GM12872 (cell line): ENCODE data around the gene PTDSS2.

Source experiments
- TF ChIP-seq, protein P1 (sequence below): IDR thresholded peaks from 3 replicates; pipeline ENCODE4 v1.5.1; 2011; ENCODE audit warnings: low read depth, mild to moderate bottlenecking, low read length, moderate library complexity; ENCODE audit not compliant: insufficient read depth

Gene PTDSS2

DNA sequence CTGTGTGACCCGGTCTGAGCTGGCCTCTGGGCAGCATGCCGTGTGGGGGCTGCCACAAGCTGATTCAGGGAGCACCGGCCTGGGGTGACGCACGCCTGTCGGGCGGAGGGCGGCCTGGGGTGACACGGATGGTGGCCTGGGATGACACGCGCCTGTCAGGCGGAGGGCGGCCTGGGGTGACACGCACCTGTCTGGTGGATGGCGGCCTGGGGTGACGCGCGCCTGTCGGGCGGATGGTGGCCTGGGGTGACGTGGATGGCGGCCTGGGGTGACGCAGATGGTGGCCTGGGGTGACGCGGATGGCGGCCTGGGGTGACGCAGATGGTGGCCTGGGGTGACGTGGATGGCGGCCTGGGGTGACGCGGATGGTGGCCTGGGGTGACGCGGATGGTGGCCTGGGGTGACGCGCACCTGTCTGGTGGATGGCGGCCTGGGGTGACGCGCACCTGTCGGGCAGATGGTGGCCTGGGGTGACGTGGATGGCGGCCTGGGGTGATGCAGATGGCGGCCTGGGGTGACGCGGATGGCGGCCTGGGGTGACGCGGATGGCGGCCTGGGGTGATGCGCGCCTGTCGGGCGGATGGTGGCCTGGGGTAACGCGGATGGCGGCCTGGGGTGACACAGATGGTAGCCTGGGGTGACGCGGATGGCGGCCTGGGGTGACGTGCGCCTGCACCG, 21.5 kb downstream of the PTDSS2 start:
- TF ChIP-seq, protein P1, sequence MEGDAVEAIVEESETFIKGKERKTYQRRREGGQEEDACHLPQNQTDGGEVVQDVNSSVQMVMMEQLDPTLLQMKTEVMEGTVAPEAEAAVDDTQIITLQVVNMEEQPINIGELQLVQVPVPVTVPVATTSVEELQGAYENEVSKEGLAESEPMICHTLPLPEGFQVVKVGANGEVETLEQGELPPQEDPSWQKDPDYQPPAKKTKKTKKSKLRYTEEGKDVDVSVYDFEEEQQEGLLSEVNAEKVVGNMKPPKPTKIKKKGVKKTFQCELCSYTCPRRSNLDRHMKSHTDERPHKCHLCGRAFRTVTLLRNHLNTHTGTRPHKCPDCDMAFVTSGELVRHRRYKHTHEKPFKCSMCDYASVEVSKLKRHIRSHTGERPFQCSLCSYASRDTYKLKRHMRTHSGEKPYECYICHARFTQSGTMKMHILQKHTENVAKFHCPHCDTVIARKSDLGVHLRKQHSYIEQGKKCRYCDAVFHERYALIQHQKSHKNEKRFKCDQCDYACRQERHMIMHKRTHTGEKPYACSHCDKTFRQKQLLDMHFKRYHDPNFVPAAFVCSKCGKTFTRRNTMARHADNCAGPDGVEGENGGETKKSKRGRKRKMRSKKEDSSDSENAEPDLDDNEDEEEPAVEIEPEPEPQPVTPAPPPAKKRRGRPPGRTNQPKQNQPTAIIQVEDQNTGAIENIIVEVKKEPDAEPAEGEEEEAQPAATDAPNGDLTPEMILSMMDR, result no peak

DNA sequence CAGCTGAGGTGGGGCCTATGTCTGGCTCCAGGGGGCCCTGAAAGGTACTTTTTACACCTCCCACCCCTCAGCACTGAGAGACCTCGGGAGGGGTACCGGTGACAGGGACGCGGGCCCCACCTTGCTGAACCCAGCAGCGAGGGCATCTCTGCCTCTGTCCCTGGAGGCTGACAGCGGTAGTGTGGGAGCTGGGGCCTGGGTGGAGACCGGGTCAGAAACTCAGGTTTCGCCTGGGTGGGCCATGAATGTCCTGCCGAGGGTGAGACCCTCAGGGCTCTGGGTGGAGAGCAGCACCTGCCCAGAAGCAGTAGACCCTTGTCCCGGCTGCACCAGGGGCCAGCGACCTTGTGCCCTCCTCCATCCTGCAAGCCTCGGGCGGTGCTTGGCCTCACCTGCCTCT, 22.2 kb downstream of the PTDSS2 start:
- TF ChIP-seq, protein P1, result no peak

DNA sequence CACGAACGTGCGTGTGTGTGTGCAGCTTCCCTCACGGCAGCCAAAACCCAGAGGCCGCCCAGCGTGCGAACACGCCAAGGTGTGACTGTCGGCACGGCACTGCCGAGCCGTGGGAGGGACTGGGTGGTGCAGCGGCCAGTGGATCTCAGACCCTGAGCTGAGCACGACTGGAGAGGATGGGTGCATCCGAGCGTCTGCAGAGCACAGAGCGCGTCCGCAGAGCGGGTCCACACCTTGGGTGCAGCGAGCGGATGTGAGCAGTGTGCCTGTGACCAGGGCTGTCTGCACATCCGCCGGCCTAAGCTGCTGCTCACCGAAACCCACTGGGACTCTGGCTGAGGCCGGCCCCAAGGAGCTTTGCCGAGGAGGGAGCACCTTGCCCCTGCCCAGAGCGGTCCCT, 22.7 kb downstream of the PTDSS2 start:
- TF ChIP-seq, protein P1, result no peak

DNA sequence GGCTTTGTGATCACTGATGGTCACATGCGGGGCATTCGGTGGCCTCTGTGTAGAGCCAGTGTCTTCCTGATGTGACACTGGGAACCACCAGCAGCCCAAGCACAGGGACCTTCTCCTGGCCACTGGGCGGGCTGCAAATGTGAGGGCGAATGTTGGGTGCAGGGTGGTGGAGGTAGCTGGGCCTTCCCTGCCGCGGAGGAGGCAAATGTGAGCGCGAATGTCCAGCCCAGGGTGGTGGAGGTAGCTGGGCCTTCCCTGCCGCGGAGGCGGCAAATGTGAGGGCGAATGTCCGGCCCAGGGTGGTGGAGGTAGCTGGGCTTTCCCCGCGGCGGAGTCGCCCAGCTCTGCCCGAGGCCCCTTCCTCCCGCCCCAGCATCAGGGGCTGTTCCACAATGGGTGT, 23.3 kb downstream of the PTDSS2 start:
- TF ChIP-seq, protein P1, result no peak

DNA sequence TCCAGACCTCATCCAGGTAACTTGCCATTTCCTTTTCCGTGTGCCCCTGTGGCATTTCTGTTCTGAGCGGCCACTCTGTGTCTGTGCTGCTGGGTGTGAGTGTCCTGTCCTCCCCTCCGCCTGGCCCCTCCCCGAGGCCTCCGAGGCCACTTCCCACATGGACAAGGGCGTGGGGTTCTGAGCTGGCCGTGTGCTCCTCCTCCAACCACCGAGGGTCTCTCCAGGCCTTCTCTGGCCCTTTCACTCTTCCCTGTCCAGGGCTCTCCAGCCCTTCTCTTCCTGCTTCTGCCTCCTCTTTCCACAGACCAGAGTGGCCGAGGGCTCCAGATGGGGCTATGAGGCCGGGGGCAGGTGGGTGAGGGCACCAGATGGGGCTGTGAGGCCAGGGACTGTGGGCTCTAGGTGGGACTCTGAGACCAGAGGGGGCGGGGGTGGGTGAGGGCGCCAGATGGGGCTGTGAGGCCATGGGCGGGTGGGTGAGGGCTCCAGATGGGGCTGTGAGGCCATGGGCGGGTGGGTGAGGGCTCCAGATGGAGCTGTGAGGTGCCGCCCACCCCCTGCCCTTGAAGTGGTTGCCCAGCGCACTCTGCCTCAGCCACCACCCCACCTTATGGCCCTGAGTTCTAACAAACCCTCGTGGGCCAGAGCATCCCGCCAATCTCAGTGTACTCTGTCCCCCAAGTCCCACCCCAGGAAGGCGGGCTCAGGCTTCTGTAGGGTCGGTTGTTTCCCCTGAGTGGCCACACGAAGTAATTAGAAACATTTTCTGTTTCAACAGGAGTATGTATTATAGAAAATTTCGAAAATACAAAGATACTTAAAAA, 24.1 kb downstream of the PTDSS2 start:
- TF ChIP-seq, protein P1, result no peak

DNA sequence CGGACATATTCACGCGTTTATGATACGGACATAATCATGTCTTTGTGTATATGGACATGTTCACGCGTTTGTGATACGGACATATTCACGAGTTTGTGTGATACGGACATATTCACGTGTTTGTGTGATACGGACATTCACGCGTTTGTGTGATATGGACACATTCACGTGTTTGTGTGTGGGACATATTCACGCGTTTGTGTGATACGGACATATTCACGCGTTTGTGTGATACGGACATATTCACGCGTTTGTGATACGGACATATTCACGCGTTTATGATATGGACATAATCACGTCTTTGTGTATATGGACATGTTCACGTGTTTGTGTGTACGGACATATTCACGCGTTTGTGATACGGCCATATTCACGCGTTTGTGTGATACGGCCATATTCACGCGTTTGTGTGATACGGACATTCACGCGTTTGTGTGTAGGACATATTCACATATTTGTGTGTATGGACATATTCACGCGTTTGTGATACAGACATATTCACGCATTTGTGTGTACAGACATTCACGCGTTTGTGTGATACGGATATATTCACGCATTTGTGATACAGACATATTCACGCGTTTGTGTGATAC, 24.9 kb downstream of the PTDSS2 start:
- TF ChIP-seq, protein P1, result no peak

DNA sequence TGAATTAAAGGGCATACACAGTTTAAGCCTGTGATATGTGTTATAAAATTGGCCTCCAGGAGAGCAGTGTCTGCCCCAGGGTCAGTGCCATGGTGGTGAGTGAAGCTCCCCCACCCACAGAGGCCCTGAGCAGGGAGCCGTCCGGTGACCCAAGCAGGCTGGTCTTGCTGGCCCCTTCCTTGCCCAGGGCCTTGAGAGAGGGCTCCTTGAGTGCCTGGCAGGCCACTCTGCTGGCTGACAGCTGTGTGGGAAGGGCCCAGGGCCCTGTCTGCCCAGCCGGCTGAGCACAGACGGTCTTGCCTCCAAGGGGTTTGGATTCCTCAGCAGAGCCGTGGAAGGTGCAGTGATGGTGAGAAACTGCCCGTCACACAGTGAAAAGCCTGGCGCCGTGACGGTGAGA, 25.9 kb downstream of the PTDSS2 start:
- TF ChIP-seq, protein P1, result no peak
